Parathyroid adenoma (tissue), 2 donors: ENCODE measurements around the gene NR2F2.

Experiments used
- H2AFZ ChIP-seq: fragments of 300-600 bp; sonication (generic); one replicate; pipeline ENCODE4 v1.7.0; 2017; ENCODE audit warnings: antibody characterized with exemption, mild to moderate bottlenecking
- H3K27ac ChIP-seq: fragments of 300-600 bp; sonication (generic); one replicate; pipeline ENCODE4 v1.7.0; 2017
- H3K27me3 ChIP-seq: fragments of 300-600 bp; sonication (generic); one replicate; pipeline ENCODE4 v1.7.0; 2017; ENCODE audit warnings: low read length; ENCODE audit not compliant: control insufficient read depth, insufficient read depth
- H3K36me3 ChIP-seq: fragments of 300-600 bp; sonication (generic); one replicate; pipeline ENCODE4 v1.7.0; 2017; ENCODE audit warnings: low read length; ENCODE audit not compliant: control insufficient read depth, insufficient read depth
- H3K4me1 ChIP-seq: fragments of 300-600 bp; sonication (generic); one replicate; pipeline ENCODE4 v1.7.0; 2017; ENCODE audit warnings: control low read depth
- H3K4me2 ChIP-seq: fragments of 300-600 bp; sonication (generic); one replicate; pipeline ENCODE4 v1.7.0; 2017; ENCODE audit warnings: low read length
- H3K4me3 ChIP-seq: fragments of 300-600 bp; sonication (generic); one replicate; pipeline ENCODE4 v1.7.0; 2017; ENCODE audit warnings: low read depth, low read length
- H3K79me2 ChIP-seq: fragments of 300-600 bp; sonication (generic); one replicate; pipeline ENCODE4 v1.7.0; 2017; ENCODE audit warnings: control low read depth
- H3K9ac ChIP-seq: fragments of 300-600 bp; sonication (generic); one replicate; pipeline ENCODE4 v1.7.0; 2017; ENCODE audit warnings: mild to moderate bottlenecking
- H3K9me3 ChIP-seq: fragments of 300-600 bp; sonication (generic); one replicate; pipeline ENCODE4 v1.7.0; 2017; ENCODE audit warnings: low read length; ENCODE audit not compliant: control insufficient read depth
- TF ChIP-seq, protein P1 (sequence below): fragments of 300-600 bp; sonication (generic); IDR thresholded peaks from one replicate; pipeline ENCODE4 v1.7.0; 2017; ENCODE audit warnings: antibody characterized with exemption, mild to moderate bottlenecking
- donor health status: primary hyperparathyroidism.

NR2F2 gene

DNA sequence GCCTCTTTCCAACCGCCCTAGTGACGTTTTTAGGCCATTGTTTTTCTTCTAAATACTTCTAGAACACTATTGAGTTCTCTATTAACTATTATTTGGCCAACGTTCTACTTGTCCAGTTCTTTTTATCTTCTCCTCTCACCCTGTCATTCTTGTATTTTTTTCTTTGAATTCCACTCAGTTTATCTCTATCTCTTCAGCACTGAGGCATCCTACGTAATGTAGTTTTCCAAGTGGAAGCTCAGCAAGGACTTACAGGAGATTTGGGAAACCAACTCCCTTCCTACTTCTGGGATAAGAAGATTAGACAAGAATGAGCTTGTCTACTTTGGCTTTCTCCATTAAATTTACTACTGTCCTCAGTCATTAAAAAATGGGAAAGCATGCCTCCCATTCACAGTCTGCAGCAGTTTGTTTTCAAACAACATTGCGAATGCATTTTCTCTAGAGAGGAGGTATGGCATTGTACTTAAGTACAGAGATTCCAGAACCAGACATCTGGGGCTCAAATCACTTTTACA is 21.3 kb upstream of the NR2F2 start:
- no peaks in the 10 kb centered on the region for H3K4me1 ChIP-seq
- no peak overlapping the region for H3K4me3 ChIP-seq
- no peak overlapping the region for H3K4me2 ChIP-seq
- no peaks in the 10 kb centered on the region for H3K9me3 ChIP-seq
- H3K79me2 ChIP-seq = no peaks in the 10 kb centered on the region
- H2AFZ ChIP-seq = no peak overlapping the region
- H3K9ac ChIP-seq = no peak overlapping the region
- H3K27ac ChIP-seq = no peak overlapping the region
- H3K27me3 ChIP-seq = no peaks in the 10 kb centered on the region
- TF ChIP-seq, protein P1, sequence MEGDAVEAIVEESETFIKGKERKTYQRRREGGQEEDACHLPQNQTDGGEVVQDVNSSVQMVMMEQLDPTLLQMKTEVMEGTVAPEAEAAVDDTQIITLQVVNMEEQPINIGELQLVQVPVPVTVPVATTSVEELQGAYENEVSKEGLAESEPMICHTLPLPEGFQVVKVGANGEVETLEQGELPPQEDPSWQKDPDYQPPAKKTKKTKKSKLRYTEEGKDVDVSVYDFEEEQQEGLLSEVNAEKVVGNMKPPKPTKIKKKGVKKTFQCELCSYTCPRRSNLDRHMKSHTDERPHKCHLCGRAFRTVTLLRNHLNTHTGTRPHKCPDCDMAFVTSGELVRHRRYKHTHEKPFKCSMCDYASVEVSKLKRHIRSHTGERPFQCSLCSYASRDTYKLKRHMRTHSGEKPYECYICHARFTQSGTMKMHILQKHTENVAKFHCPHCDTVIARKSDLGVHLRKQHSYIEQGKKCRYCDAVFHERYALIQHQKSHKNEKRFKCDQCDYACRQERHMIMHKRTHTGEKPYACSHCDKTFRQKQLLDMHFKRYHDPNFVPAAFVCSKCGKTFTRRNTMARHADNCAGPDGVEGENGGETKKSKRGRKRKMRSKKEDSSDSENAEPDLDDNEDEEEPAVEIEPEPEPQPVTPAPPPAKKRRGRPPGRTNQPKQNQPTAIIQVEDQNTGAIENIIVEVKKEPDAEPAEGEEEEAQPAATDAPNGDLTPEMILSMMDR = no peak
- H3K36me3 ChIP-seq = no peaks in the 10 kb centered on the region

DNA sequence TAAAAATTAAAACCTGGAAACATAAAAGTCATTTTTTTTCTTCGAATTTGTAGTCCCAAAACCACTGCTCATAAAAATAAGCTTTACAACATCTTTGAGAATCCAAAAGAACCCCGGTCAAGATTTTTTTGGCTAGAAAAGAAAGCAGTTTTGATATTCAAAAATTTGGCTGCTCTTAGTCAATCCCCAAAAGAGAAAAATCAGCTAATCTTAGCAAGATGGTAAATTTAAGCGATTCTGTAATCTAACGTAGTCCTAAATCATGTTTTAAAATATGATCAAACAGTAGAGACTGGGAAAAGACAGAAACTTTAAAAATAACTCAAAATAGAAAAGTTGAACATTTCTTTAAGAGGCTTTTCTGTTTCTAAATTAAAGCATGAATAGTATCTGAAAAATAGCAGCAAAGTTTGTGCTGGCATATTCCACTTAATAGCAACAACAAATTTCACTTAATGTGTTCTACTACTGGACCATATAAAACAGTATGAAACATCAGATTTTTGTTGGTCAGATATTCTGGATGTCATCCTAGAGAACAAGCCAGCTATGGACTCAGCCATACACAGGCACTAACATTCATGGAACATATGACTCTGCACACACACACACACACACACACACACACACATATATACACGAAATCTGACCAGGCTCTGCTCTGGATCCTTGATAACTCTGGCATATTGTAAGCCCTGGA is 19.1 kb upstream of the NR2F2 start:
- TF ChIP-seq, protein P1 = no peak
- no peaks in the 10 kb centered on the region for H3K4me1 ChIP-seq
- H3K4me3 ChIP-seq = no peak overlapping the region
- no peak overlapping the region for H3K9ac ChIP-seq
- no peak overlapping the region for H2AFZ ChIP-seq
- H3K27ac ChIP-seq = no peak overlapping the region
- no peaks in the 10 kb centered on the region for H3K9me3 ChIP-seq
- H3K79me2 ChIP-seq = no peaks in the 10 kb centered on the region
- H3K27me3 ChIP-seq = no peaks in the 10 kb centered on the region
- no peak overlapping the region for H3K4me2 ChIP-seq
- no peaks in the 10 kb centered on the region for H3K36me3 ChIP-seq

DNA sequence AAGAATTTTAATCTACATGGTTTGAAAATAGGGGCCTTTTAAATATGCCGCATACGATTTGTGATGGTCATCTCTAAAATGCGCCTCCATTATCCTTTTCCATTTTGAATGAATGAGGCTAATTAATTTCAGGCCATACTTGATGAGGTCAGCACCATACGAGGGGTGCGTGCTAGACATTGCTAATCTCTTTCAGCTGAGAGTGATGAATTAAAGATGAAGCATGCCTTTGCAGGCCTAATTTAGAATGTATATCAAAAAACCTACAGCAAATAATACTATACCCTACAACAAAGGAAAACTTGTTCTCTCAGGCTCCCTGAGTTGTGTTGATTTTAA is 18.6 kb upstream of the NR2F2 start:
- Histone ChIP-seq H3K36me3 (no peaks in the 10 kb centered on the region), H3K27me3 (no peaks in the 10 kb centered on the region), H3K4me2 (no peak overlapping the region), H2AFZ (no peak overlapping the region), H3K79me2 (no peaks in the 10 kb centered on the region), H3K9me3 (no peaks in the 10 kb centered on the region), H3K27ac (no peak overlapping the region), H3K9ac (no peak overlapping the region), H3K4me1 (no peaks in the 10 kb centered on the region), H3K4me3 (no peak overlapping the region)
- TF ChIP-seq, protein P1 = no peak

DNA sequence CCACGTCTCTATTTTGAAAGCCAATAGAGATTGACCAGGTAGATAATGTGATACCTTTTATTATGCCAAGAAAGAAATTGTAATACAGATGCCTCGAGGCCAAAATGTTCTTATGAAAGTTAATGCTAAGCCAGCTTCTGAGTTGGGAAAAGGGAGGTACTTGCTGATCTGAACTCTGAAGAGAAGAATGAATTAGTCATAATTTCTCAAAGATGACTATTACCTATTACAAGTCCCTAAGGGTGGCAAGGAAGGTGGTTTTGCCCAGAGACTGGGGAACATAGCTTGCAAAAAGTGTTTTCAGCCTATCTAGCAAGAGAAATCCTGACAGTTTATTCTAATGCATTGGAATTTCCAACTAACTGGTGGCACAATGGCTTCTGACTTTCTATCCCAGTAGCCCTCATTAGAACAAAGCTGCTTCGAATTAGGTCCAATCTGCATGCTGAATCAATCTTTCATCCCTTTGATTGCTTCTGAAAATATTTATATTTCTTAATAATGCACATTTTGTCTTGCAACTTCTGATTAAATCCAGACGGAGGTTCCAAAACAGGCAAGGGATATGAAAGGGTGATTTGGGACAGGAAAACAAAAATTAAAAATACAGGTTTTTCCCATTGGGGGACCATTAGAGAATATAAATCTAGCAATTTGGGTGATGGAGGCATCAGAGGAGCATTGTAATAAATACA is 17.7 kb upstream of the NR2F2 start:
- Histone ChIP-seq H3K27ac (no peak overlapping the region), H3K4me2 (no peak overlapping the region), H2AFZ (no peak overlapping the region), H3K27me3 (no peaks in the 10 kb centered on the region), H3K9me3 (no peaks in the 10 kb centered on the region), H3K79me2 (no peaks in the 10 kb centered on the region), H3K9ac (no peak overlapping the region), H3K4me3 (no peak overlapping the region), H3K36me3 (no peaks in the 10 kb centered on the region), H3K4me1 (no peaks in the 10 kb centered on the region)
- TF ChIP-seq, protein P1 = no peak

DNA sequence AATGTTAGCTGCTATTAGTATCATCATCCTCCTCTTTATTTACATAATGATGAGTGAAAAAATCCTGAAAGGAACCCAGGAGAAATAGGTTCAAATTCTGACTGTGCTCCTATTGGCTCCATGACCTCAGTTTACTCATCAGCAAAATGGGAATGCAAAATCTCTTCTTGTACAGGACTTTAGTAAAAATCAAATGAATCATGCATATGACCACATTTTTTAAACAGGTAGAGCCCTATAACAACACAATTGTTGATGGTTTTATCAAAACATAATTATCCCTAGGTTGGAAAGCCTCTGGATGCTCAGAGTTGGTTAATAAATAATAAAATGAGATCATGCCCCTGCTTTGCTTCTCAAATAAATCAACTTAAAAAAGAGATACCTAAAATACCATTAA is 16.0 kb upstream of the NR2F2 start:
- Histone ChIP-seq H3K27me3 (no peaks in the 10 kb centered on the region), H3K4me2 (no peak overlapping the region), H2AFZ (no peak overlapping the region), H3K27ac (no peak overlapping the region), H3K4me1 (no peaks in the 10 kb centered on the region), H3K36me3 (no peaks in the 10 kb centered on the region), H3K79me2 (no peaks in the 10 kb centered on the region), H3K9me3 (no peaks in the 10 kb centered on the region), H3K9ac (no peak overlapping the region), H3K4me3 (no peak overlapping the region)
- TF ChIP-seq, protein P1 = no peak
